IPS-20b (cell line): ENCODE results near the gene ABHD15.

Source experiments
- H3K27ac ChIP-seq: one replicate; pipeline ENCODE4 v1.5.1; 2013; ENCODE audit warnings: low read length
- H3K27me3 ChIP-seq: 2 replicates; pipeline ENCODE4 v1.6.1; 2013; ENCODE audit warnings: mild to moderate bottlenecking, low read length, inconsistent platforms; ENCODE audit not compliant: insufficient read depth
- H3K36me3 ChIP-seq: 2 replicates; pipeline ENCODE4 v1.6.1; 2013; ENCODE audit warnings: low read depth, mild to moderate bottlenecking, inconsistent platforms, low read length, moderate library complexity; ENCODE audit not compliant: insufficient read depth
- H3K4me1 ChIP-seq: 2 replicates; pipeline ENCODE4 v1.6.1; 2013; ENCODE audit warnings: mild to moderate bottlenecking, control low read depth, inconsistent platforms, low read length, moderate library complexity; ENCODE audit not compliant: insufficient read depth
- H3K4me3 ChIP-seq: 2 replicates; pipeline ENCODE4 v1.5.1; 2013; ENCODE audit warnings: mild to moderate bottlenecking, low read length, inconsistent platforms
- H3K9ac ChIP-seq: 2 replicates; pipeline ENCODE4 v1.6.1; 2013; ENCODE audit warnings: low read depth, mild to moderate bottlenecking, inconsistent platforms, low read length, moderate library complexity
- H3K9me3 ChIP-seq: 2 replicates; pipeline ENCODE4 v1.6.1; 2013; ENCODE audit warnings: mild to moderate bottlenecking, low read depth, low read length, inconsistent platforms; ENCODE audit not compliant: insufficient read depth

ABHD15 gene

DNA sequence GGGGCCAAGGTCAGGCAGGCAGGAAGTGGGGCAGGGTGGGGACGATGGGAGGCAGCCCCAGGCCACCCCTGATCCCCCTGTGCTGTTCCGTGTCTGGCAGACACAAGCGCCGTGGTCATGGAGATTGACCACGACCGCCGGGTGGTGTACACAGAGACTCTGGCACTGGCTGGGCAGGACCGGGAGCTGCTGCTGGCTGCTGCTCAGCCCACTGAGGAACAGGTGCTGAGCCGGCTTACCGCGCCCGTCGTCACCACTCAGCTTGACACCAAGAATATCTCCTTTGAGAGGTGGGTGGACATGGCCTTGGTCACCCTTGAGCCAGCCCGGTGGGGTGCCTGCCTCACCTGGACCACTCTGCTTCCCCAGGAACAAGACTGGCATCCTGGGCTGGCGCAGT, 42.1 kb upstream of the ABHD15 start:
- no peaks in the 10 kb centered on the region for H3K9me3 ChIP-seq
- H3K27ac ChIP-seq: no peak overlapping the region
- no peak overlapping the region for H3K9ac ChIP-seq
- peaks cover 3% of the 10 kb centered on the region; the same call in 1 of the 2 replicates for H3K4me1 ChIP-seq
- peaks cover 18% of the 10 kb centered on the region for H3K27me3 ChIP-seq
- no peaks in the 10 kb centered on the region for H3K36me3 ChIP-seq
- no peak overlapping the region for H3K4me3 ChIP-seq

DNA sequence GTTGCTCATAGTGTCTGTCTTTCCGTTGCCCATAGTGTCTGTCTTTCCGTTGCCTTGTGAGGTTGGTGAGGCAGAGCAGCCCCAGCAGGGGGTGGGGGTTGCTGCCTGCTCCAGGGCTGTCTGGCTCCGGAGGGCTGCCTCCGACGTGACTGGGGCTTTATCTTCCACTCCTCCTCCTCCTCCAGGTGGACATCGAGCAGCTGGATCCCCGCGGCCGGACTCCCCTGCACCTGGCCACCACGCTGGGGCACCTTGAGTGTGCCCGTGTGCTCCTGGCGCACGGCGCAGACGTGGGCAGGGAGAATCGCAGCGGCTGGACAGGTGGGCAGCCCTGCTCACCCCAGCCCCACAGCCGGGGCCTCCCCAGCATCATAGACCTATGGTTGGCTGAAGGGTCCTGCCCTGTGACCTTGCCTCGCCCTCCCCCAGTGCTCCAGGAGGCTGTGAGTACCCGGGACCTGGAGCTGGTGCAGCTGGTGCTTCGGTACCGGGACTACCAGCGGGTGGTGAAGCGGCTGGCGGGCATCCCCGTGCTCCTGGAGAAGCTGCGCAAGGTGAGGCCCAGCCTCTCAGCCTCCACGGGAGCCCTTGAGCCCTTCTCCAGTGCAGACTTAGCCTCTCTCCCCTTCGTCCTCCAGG, 40.8 kb upstream of the ABHD15 start:
- H3K27ac ChIP-seq: no peak overlapping the region
- peaks cover 8% of the 10 kb centered on the region for H3K27me3 ChIP-seq
- H3K9ac ChIP-seq: no peak overlapping the region
- no peaks in the 10 kb centered on the region for H3K36me3 ChIP-seq
- H3K4me1 ChIP-seq: no peaks in the 10 kb centered on the region
- no peak overlapping the region for H3K4me3 ChIP-seq
- H3K9me3 ChIP-seq: no peaks in the 10 kb centered on the region

DNA sequence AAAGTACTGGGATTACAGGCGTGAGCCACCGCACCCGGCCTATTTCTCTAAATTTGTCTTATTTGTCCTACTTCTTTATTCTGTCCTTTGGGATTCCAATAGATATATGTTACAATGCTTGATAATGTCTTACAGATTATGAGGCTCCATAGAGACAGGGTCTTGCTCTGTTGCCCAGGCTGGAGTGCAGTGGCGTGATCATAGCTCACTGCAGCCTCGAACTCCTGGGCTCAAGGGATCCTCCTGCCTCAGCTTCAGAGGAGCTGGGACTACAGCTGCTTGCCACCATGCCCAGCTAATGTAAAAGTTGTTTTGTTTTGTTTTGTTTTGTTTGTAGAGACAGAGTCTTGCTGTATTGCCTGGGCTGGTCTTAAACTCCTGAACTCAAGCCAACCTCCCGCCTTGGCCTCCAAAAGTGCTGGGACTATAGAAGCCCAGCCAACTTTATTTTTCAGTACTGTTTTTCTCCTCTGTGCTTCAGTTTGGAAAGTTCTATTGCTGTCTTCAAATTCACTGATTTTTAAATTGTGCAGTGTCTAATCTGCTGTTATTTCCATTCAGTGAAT, 36.4 kb upstream of the ABHD15 start:
- H3K36me3 ChIP-seq: no peaks in the 10 kb centered on the region
- no peak overlapping the region for H3K9ac ChIP-seq
- no peaks in the 10 kb centered on the region for H3K9me3 ChIP-seq
- no peaks in the 10 kb centered on the region for H3K27me3 ChIP-seq
- H3K4me1 ChIP-seq: no peaks in the 10 kb centered on the region
- H3K4me3 ChIP-seq: no peak overlapping the region
- H3K27ac ChIP-seq: no peak overlapping the region

DNA sequence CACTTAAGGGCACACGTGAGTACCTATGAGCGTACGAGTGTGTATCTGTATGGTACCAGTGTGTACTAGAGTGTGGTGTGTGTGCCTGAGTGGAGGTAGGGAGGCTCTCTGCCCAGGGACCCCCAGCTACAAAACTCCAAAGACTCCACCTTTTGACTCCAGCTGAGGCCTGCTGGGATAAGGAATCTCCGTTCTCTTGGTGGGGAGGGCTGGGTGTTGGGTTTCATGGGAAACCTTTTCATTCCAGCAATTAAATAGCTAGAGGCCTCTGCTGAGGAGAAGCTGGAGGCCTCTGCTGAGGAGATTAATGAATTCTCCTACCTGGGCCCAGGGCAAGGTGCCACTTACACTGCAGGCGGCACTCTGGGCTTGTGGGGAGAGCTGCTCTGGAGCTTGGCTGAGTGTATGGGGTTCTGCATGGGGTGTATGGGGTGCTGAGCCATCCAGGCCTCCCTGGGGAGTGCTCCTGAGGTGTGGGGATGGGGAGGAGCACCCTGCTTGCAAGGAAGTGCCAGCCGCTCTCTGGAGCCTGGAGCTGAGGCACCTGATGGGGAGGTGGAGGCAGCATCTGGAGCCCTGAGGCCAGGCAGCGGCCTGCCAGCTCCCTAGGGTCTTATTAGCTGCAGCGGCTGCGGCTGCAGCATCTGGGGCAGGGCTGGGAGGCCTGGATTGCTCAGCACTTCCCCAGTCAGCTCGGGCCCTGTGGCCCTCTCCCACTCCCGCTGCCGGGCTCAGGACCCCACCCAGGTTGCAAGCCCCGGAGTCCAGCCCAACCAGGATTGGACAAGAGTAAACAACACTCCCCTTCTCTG, 30.7 kb upstream of the ABHD15 start:
- Histone ChIP-seq H3K9ac (peak overlapping the region; percentile 29; the same call in 1 of the 2 replicates), H3K27me3 (peaks cover 5% of the 10 kb centered on the region), H3K4me3 (peak overlapping the region; percentile 33; the same call in 1 of the 2 replicates), H3K9me3 (no peaks in the 10 kb centered on the region), H3K27ac (no peak overlapping the region), H3K36me3 (no peaks in the 10 kb centered on the region), H3K4me1 (peaks cover 16% of the 10 kb centered on the region)

DNA sequence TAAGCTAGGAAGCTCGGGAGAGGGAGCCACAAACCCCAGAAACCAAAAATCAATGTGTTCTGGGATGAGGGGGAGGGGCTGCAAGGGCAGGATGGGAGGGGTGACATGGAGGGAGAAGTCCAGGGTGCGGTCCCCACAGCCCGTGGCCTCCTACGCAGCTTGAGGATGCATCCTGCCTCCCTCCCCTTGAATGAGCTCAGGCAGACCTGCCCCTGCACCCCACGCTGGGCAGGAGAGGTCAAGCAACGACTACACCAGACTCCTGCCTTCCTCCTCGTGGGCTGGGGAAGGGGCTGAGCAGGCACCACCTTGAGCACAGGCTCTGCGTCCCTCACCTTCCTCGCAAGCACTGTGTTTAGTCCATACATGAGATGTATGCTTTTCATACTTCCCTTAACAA, 30.0 kb upstream of the ABHD15 start:
- H3K27ac ChIP-seq: no peak overlapping the region
- 0 out of 2 replicates have a peak overlapping the region, but pooled peaks have one; percentile 23 for H3K4me3 ChIP-seq
- no peaks in the 10 kb centered on the region for H3K36me3 ChIP-seq
- peaks cover 24% of the 10 kb centered on the region for H3K4me1 ChIP-seq
- H3K9me3 ChIP-seq: no peaks in the 10 kb centered on the region
- H3K27me3 ChIP-seq: peaks cover 5% of the 10 kb centered on the region
- 0 out of 2 replicates have a peak overlapping the region, but pooled peaks have one; percentile 29 for H3K9ac ChIP-seq

DNA sequence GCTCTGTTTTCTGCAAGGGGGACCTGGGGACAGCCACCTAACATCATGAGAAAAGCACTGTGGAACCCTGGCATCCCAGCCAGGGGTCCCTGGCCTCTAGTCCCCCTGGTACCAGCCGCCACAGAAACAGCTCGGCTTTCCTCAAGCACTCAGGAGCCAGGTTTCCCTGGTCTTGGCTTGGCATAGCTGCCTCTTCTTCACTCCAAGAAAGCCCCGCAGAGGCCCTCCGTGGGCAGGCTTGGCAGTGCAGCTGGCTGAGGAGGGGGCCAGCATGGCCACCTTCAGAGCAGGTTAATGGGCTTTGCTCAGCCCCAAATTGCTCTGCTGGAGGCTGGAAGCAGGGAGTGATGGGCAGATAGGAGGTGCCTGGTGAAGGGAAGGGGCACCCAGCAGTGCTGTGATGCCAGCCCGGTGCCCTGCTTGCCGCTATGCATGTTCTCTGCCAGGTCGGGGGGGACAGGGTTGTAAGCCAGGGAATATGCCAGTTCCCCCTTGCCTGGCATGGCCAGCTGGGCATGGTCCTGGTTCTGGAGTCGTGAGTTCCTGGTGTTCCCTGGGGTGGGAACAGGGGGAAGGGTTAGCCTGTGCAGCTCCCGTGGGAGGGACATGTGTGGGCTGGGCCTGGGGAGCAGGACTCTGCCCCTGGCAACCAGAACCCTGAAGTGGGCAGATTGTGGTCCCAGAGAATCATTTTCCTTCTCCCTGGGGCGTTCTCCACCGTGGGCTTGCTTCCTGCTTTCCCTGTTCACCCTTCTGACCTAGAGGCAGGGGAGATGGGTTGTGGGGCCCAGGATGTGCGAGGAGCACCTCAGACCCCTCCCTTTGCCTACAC, 29.3 kb upstream of the ABHD15 start:
- peaks cover 5% of the 10 kb centered on the region for H3K27me3 ChIP-seq
- no peaks in the 10 kb centered on the region for H3K36me3 ChIP-seq
- no peak overlapping the region for H3K9ac ChIP-seq
- H3K4me3 ChIP-seq: no peak overlapping the region
- no peaks in the 10 kb centered on the region for H3K9me3 ChIP-seq
- peaks cover 24% of the 10 kb centered on the region for H3K4me1 ChIP-seq
- H3K27ac ChIP-seq: no peak overlapping the region

DNA sequence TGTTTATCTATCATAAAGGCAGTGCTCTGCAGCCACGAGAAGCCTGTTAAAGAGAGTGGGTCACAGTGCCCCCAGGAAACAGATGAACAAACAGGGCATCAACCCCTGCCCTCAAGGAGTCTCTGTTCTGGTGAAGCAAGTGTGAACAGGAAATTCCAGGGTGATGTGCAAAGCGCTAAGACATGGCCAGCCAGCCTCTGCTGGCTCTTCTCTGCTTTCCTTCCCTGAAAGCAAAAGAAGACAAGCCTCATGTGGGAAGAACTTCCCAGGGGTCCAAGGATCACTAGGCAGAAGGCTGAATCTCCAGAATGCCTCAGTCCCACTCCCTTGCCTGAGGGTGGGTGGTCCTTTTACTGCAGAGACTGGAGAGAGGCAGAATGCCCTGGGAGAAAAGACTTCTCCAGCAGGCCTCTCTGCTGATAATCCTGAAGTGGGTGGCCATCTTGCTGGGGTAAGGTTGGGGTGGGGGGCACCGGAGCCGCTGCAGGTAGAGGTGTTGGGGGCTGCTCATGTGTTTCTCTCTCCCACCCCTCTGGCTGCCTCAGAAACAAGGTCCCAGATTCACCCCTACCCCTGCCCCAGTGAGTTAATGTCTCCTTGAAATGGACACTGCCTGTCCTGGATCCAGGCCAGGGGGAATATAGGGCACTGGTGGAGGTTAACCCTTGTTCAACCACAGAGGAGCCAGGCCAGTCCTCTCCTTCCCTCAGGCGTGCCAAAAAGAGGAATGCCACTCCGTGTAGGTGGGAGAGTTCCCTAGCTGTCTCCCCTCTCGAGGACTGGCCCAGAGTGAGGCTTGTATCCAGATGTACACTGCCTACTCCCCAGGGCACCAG, 28.5 kb upstream of the ABHD15 start:
- Histone ChIP-seq H3K36me3 (no peaks in the 10 kb centered on the region), H3K27me3 (peaks cover 10% of the 10 kb centered on the region), H3K9me3 (no peaks in the 10 kb centered on the region), H3K9ac (no peak overlapping the region), H3K4me1 (peaks cover 25% of the 10 kb centered on the region), H3K4me3 (no peak overlapping the region), H3K27ac (no peak overlapping the region)

DNA sequence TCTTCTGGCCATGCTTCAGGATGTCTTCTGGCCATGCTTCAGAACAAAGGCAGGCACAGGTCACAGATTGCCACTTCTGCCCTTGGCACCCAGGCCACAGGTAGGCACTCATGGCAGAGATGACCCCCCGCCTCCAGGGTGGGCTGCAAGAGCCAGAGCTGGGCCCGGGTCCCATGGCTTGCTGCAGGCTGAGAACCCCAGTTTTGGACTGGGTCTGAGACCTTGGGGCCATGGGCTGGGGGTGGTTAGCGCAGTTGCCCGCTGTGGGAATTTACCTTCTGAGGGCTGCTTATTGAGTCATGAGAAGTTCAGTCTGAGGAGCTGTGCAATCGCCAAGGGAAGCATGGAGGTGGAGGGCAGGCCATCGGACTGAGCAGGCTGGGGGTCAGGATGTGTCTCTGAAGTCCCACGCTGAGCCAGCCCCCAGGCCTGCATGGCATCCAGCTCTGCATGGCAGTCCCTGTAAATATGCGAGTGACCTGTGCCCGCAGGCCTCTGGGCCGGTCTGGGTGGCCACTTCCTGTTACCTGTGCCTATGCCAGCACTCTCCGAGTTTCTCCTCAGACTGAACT, 27.8 kb upstream of the ABHD15 start:
- Histone ChIP-seq H3K4me1 (peaks cover 31% of the 10 kb centered on the region), H3K27ac (no peak overlapping the region), H3K27me3 (peaks cover 16% of the 10 kb centered on the region), H3K36me3 (no peaks in the 10 kb centered on the region), H3K9me3 (no peaks in the 10 kb centered on the region), H3K9ac (no peak overlapping the region; the same call in 1 of the 2 replicates), H3K4me3 (peak overlapping the region; percentile 80; the same call in 1 of the 2 replicates)

DNA sequence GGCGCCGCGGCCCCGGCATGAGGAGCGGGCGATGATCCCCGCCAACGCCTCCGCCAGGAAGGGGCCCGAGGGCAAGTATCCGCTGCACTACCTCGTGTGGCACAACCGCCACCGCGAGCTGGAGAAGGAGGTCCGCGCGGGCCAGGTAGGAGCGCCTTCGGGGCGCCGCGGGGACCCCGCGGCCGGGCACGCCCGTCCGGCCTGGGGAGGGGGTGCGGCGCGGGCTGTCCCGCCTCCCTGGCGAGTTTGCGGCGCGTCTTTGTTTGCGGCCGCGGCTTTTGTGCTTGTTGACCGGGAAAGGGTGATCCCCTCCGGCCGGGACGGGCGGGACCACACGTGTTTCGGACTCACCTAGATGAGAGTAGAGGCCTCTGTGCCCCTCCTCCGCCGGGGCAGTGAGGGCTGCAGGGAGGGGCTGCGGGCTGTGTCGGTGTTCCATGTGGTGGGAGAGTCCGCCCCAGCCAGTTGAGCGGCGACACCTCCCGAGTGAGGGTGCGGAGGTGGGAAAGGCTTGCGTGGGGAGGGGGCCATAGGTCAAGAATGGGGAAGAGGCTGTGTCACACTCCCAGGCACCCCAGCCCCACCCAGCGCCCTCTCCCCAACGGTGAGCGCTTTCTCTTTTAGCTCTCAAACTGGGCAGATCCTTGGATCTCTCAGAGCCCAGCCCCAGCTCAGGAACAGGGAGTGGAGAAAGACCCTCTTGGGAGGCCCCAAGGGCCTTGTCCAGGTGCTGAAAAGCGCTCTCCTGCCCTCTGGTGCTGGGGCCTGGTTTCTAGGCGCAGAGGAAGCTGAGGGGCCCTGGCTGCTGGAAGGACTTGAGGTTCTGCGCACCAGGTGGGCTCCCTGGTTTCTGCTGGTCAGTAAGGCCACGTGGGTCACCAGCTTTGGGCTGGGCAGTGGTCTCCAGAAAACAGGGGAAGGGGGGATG, 27.0 kb upstream of the ABHD15 start:
- Histone ChIP-seq H3K9ac (peak overlapping the region; percentile 56; the same call in 1 of the 2 replicates), H3K27me3 (peaks cover 16% of the 10 kb centered on the region), H3K9me3 (no peaks in the 10 kb centered on the region), H3K4me3 (peak overlapping the region; percentile 80), H3K36me3 (no peaks in the 10 kb centered on the region), H3K4me1 (peaks cover 31% of the 10 kb centered on the region), H3K27ac (no peak overlapping the region)
